ENCODE results near the gene SOX8.

Gene SOX8

DNA sequence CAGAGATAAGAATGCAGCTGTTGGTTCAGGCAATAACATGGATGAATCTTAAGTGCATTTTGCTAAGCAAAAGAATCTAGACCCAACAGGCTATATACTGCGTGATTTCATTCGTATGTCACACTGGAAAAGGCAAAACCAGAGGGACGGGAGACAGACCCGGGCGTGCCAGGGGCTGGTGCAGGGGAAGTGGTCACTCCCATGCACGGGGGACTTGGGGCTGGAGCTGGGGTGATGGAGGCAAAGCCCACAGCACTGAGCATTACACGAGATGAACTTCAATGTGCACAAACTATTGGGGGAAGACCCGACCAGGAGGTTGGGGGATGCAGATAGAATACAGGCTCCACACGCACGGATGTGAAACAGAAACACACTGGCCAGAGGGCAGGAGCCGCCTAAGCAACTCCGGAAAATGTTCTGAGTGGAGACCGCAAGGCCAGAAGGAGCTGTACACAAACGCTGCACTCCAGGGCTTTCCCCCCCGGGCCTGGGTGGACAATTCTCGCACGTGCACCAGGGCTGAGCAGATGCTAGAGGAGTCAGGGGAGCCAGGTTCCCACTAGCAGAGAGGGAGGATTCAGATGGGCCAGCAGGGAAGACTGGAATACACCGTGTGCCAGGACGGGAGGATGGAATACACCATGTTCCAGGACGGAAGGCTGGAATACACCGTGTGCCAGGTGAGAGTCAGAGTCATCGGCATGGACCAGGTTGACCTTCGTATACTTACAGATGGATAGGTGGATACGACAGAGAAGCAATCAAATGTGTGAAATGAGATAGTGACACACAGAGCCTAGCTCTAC, 22.1 kb upstream of the SOX8 start:
- TF ChIP-seq, protein P1, sequence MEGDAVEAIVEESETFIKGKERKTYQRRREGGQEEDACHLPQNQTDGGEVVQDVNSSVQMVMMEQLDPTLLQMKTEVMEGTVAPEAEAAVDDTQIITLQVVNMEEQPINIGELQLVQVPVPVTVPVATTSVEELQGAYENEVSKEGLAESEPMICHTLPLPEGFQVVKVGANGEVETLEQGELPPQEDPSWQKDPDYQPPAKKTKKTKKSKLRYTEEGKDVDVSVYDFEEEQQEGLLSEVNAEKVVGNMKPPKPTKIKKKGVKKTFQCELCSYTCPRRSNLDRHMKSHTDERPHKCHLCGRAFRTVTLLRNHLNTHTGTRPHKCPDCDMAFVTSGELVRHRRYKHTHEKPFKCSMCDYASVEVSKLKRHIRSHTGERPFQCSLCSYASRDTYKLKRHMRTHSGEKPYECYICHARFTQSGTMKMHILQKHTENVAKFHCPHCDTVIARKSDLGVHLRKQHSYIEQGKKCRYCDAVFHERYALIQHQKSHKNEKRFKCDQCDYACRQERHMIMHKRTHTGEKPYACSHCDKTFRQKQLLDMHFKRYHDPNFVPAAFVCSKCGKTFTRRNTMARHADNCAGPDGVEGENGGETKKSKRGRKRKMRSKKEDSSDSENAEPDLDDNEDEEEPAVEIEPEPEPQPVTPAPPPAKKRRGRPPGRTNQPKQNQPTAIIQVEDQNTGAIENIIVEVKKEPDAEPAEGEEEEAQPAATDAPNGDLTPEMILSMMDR (IDR thresholded peaks at IDR 0.05) = no peak
- no peak overlapping the region for H3K27ac ChIP-seq
- DNase-seq (ENCODE audit: low spot score) = no peak
- H3K4me3 ChIP-seq = no peak overlapping the region

DNA sequence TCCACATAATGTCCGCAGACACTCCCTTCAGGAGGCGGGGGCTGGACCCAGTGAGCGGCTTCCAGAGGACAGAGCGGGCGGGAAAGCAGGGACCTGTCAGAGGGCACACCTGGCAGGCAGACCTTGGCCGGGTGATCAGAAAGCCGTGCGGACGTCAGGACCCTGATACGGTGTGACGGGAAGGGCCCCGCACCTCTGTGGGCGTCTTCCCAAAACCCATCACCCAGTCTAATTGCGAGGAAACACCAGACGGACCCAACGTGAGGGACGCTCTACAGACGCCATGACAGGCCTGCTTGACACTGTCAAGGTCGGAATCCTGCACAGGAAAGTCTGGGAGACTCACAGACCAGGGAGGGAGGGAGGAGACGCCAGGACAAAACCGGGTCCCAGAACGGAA, 19.2 kb upstream of the SOX8 start:
- Histone ChIP-seq H3K4me3 (no peak overlapping the region), H3K27ac (no peak overlapping the region)
- TF ChIP-seq, protein P1 (IDR thresholded peaks at IDR 0.05) = no peak
- DNase-seq (ENCODE audit: low spot score) = peak; percentile 69

DNA sequence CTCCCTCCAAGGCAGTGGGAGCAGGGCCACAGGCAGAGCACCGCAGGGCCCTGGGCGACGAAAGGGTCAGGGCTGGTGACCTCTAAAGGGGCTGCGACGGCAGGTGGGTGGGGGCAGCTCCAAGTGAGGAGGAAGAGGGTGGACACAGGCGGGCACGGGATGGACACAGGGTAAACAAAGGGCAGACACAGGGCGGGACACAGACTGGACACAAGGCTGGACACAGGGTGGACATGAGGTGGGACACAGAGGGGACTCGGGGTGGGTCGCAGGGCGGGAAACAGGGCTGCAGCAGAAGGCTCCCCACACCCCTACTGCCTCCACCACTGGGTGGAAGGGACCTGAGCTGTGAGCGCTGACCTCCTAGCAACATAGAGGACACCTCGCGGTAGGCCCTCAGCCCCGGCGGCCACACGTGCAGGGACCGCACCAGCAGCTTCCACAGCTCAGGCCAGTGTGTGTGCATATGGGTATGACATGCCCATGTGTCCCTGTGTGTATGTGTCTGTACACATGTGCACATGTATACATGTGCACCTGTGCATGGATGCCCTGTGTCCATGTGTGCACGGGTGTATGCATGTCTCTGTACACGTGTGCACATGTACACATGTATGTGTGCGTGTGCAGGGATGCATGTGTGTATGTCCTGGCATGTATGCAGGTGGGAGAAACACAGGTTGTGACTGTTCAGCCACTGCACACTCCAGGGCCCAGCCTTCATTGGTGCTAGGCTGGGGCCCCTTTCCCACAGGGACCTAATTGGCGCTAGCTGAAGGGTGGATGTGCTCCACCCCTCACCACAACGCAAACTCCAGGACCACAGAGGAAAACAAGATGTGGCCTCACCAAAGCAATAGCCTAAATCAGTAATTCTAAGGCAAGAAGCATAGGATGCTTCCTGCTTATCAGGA, 18.4 kb upstream of the SOX8 start:
- TF ChIP-seq, protein P1 (IDR thresholded peaks at IDR 0.05) = no peak
- H3K4me3 ChIP-seq = no peak overlapping the region
- no peak for DNase-seq (ENCODE audit: low spot score)
- no peak overlapping the region for H3K27ac ChIP-seq

DNA sequence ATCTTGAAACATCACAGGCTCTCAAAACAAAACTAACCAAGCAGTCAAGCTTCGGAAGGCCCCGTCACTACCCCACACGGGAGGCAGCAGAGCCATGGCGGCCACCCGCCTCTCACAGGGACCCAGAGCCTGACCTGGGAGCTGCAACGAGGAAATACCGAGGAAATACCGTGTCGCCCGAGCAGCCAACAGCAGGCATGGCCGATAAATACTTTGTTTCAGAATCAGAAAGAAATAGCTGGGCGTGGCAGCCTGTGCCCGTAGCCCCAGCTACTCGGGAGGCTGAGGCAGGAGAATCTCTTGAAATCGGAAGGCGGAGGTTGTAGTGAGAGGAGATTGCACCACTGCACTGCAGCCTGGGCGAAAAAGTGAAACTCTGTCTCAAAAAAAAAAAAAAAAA, 17.7 kb upstream of the SOX8 start:
- no peak overlapping the region for H3K4me3 ChIP-seq

DNA sequence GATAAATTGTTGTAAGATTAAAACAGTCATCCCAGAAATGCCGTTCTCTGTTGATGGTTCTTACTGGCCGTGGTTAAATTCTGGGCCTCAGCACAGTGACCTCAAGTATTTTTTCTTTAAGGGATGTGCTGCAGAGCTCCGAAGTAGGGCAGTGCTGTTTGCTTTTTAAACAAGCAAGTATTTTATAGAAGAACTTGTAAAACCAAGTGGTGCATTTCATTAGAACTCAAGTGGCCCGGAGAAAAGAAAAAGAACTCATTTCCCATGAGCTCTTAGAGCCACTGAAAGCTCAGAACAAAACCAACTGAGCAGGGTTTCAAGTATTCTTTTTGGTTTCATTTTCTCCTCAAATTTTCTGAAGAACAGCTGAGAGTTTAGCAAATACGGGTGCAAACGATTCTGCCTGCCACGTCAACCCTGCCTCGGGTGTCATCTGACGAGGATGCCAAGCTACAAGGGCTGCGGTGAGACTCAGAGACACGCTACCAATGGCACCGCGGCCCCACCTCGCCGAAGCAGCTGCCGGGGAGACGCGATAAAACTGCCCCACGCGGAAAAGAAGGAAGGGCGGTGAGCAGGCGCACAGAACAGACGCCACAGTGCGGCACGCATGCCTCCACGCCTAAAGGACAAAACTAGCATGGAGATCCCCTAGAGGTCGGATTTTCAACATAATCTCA, 17.1 kb upstream of the SOX8 start:
- Histone ChIP-seq H3K4me3 (no peak overlapping the region), H3K27ac (no peak overlapping the region)
- TF ChIP-seq, protein P1 (IDR thresholded peaks at IDR 0.05) = no peak
- no peak for DNase-seq (ENCODE audit: low spot score)

More for the DNA sequence above, 17.7 kb upstream of the SOX8 start:
- DNase-seq (ENCODE audit: low spot score) = no peak
- TF ChIP-seq, protein P1 (IDR thresholded peaks at IDR 0.05) = no peak
- H3K27ac ChIP-seq = no peak overlapping the region

DNA sequence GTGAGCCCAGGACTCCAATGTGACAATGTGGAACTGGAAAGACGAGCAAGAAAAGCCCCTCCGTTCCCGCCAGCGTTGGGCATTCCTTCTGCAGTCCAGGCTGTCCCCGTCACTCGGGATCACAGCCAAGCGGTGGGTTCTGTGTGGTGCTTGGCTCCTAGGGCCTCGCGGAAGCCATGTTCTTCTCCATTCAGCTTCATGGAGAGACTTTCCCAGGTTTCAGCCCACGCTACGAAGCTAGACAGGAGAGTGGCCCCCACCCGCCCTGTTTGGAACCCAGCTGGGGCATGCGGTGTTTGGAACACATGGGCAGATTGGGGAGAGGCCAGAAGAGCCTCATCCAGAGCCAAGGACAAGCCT, 16.6 kb upstream of the SOX8 start:
- Histone ChIP-seq H3K27ac (no peak overlapping the region), H3K4me3 (no peak overlapping the region)
- TF ChIP-seq, protein P1 (IDR thresholded peaks at IDR 0.05) = no peak
- no peak for DNase-seq (ENCODE audit: low spot score)
